ES-I3 (cell line): ENCODE data around the gene ZNF433.
"Not testable (repeated sequence)": the region's sequence is repeated elsewhere in the genome, so short reads cannot be mapped to it uniquely, and the experiment has no call there.

Experiments used
- H3K36me3 ChIP-seq: 2 replicates; pipeline ENCODE4 v1.6.1; 2013; ENCODE audit warnings: mild to moderate bottlenecking, low read length, control low read depth, moderate library complexity; ENCODE audit not compliant: insufficient read depth
- H3K4me1 ChIP-seq: 2 replicates; pipeline ENCODE4 v1.6.1; 2013; ENCODE audit warnings: mild to moderate bottlenecking, control low read depth, low read length; ENCODE audit not compliant: insufficient read depth
- H3K9ac ChIP-seq: 2 replicates; pipeline ENCODE4 v1.6.1; 2013; ENCODE audit warnings: low read depth, mild to moderate bottlenecking, low read length, moderate library complexity
- H3K9me3 ChIP-seq: 2 replicates; pipeline ENCODE4 v1.6.1; 2013; ENCODE audit warnings: mild to moderate bottlenecking, low read length, moderate library complexity; ENCODE audit not compliant: control insufficient read depth, insufficient read depth

Gene ZNF433

GRCh38 chr19:12035220-12036172 is at the start of gene ZNF433:
TSS of gene ZNF433 (minus strand) at chr19:12035679. CDS start at chr19:12035539, 140 bp downstream.
- H3K36me3 ChIP-seq = no peaks in the 10 kb centered on the region
- no peaks in the 10 kb centered on the region for H3K9me3 ChIP-seq
- H3K9ac ChIP-seq = peak within 1 kb of the TSS; percentile 28
- no peaks in the 10 kb centered on the region for H3K4me1 ChIP-seq

DNA sequence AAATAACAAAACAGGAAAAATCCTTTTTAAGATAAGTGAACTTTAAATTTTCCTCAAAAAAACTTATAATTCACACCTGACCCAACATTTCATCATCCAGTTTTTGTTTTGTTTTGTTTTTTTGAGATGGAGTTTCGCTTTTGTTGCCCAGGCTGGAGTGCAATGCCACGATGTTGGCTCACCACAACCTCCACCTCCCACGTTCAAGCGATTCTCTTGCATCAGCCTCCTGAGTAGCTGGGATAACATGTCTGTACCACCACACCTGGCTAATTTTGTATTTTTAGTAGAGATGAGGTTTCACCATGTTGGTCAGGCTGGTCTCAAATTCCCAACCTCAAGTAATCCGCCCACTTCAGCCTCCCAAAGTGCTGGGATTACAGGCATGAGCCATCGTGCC is 47.9 kb upstream of the ZNF433 start:
- not testable (repeated sequence) for H3K4me1 ChIP-seq, H3K9ac ChIP-seq, H3K36me3 ChIP-seq
- peaks cover 15% of the 10 kb centered on the region for H3K9me3 ChIP-seq

DNA sequence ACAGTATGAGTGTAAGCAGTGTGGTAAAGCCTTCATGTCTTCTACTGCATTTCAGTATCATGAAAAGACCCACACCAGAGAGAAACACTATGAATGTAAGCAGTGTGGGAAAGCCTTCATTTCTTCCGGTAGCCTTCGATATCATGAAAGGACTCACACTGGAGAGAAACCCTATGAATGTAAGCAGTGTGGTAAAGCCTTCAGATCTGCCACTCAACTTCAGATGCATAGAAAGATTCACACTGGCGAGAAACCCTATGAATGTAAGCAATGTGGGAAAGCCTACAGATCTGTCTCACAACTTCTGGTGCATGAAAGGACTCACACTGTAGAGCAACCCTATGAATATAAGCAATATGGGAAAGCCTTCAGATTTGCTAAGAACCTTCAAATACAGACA is 41.9 kb upstream of the ZNF433 start:
- peaks cover 13% of the 10 kb centered on the region; the same call in 1 of the 2 replicates for H3K36me3 ChIP-seq
- no peaks in the 10 kb centered on the region for H3K4me1 ChIP-seq
- H3K9me3 ChIP-seq = peaks cover 29% of the 10 kb centered on the region
- no peak overlapping the region for H3K9ac ChIP-seq

DNA sequence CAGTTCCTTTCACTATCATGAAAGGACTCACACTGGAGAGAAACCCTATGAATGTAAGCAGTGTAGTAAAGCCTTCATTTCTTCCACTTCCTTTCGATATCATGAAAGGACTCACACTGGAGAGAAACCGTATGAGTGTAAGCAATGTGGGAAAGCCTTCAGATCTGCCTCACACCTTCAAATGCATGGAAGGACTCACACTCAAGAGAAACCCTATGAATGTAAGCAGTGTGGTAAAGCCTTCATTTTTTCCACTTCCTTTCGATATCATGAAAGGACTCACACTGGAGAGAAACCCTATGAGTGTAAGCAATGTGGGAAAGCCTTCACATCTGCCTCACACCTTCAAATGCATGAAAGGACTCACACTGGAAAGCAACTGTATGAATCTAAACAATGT is 40.9 kb upstream of the ZNF433 start:
- H3K4me1 ChIP-seq, H3K9ac ChIP-seq: not testable (repeated sequence)
- Histone ChIP-seq H3K36me3 (peaks cover 13% of the 10 kb centered on the region; the same call in 1 of the 2 replicates), H3K9me3 (peaks cover 31% of the 10 kb centered on the region)

DNA sequence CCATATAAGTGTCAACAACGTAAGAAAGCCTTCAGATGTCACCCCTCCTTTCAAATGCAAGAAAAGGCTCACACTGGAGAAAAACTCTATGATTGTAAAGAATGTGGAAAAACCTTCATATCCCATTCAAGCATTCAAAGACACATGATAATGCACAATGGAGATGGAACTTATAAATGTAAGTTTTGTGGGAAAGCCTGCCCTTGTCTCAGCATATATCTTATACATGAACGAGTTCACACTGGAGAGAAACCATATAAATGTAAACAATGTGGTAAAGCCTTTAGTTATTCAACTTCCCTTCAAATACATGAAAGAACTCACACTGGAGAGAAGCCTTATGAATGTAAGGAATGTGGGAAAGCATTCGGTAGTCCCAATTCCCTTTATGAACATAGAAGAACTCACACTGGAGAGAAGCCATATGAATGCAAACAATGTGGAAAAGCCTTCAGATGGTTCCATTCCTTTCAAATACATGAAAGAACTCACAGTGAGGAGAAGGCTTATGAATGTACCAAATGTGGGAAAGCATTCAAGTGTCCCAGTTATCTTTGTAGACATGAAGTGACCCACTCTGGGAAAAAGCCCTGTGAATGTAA is 40.2 kb upstream of the ZNF433 start:
- Histone ChIP-seq H3K4me1 (no peaks in the 10 kb centered on the region), H3K9ac (no peak overlapping the region), H3K36me3 (peaks cover 13% of the 10 kb centered on the region; the same call in 1 of the 2 replicates), H3K9me3 (peaks cover 27% of the 10 kb centered on the region)

DNA sequence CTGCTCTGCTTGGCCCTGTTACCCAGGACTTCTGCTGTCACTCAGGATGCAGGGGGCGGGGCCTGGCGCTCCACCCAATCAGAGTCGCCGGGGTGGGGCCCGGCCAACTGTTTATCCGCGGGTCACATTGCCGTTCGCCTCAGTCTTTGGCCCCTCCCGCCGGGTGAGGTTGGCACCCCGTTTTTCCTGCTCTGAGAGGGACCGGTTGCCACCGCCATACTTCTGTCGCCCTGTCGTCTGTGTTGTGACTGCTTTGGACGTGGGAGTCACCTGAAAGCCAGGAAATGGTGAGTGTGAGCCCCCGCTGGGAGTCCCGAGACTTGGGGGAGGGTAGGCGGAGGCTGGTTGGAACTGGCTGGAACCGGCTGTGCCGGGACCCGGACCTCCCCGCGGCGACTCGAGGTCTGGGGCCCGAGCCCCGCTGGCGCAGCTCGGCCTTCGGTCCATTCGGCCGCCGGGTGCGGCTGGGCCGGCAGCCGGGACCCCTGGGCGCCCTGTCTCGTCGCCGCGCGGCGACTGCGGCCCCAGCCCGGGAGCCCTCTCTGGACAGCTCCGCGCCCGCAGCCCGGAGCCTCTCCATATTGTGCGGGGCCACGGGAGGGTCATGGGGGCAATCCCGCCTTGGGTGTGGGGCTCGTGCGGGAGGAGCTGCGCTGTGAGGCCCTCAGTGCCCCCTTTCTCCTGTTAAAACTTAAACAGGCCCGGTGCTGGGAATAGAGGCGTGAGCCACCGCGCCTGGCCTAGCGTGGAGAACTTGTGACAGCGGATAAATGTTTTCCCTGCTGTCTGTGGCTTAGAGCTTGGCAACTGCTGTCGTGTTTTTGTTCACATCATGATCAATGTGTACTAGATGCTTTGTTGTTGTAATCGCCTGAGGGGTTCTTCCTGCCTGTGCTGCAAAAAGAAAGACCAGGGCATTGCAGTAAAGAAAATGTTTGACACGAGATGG is 29.4 kb upstream of the ZNF433 start, which contains the start of gene ZNF844:
TSS of gene ZNF844 (plus strand) at position 142 of the 949 bp plus-strand sequence. CDS start at position 285, 143 bp downstream.
- no peaks in the 10 kb centered on the region for H3K9me3 ChIP-seq
- no peaks in the 10 kb centered on the region for H3K36me3 ChIP-seq
- H3K9ac ChIP-seq = peak within 1 kb of the TSS; percentile 47
- H3K4me1 ChIP-seq = no peaks in the 10 kb centered on the region

DNA sequence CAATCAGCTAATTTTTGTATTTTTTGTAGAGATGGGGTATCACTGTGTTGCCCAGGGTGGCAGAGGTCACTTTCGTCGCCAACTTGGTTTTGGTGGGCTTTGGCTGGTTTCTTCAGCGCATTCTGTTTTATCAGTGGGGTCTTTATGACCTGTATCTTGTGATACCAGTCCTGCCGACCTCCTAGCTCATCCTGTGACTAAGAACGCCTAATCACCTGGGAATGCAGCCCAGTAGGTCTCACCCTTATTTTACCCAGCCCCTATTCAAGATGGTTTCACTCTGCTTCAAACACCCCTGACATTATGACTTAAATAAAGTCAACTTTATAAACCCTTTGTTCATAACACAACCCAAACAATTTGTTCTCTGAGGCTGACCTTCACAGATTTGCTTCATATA is 20.3 kb upstream of the ZNF433 start:
- H3K9ac ChIP-seq = no peak overlapping the region
- H3K4me1 ChIP-seq = no peaks in the 10 kb centered on the region
- H3K9me3 ChIP-seq = no peaks in the 10 kb centered on the region
- no peaks in the 10 kb centered on the region for H3K36me3 ChIP-seq

- H3K9me3 ChIP-seq = no peaks in the 10 kb centered on the region
- H3K36me3 ChIP-seq = no peaks in the 10 kb centered on the region
- H3K9ac ChIP-seq = peak within 1 kb of the TSS; percentile 42
- H3K4me1 ChIP-seq = no peaks in the 10 kb centered on the region
These were observed 17.2 kb upstream of the ZNF433 start, which contains the start of gene ZNF878 for GRCh38 chr19:12052497-12053169. TSS of gene ZNF878 (minus strand) at chr19:12052961. CDS start at chr19:12052801, 160 bp downstream.

GRCh38 chr19:12052091-12052496 is 16.6 kb upstream of the ZNF433 start:
- no peaks in the 10 kb centered on the region for H3K36me3 ChIP-seq
- H3K9me3 ChIP-seq = no peaks in the 10 kb centered on the region
- H3K9ac ChIP-seq = peak overlapping the region; percentile 42
- no peaks in the 10 kb centered on the region for H3K4me1 ChIP-seq

- H3K9ac ChIP-seq = no peak overlapping the region
- no peaks in the 10 kb centered on the region for H3K4me1 ChIP-seq
- H3K36me3 ChIP-seq = no peaks in the 10 kb centered on the region
- peaks cover 12% of the 10 kb centered on the region for H3K9me3 ChIP-seq
These were observed 12.4 kb upstream of the ZNF433 start for GRCh38 chr19:12047868-12048267.

DNA sequence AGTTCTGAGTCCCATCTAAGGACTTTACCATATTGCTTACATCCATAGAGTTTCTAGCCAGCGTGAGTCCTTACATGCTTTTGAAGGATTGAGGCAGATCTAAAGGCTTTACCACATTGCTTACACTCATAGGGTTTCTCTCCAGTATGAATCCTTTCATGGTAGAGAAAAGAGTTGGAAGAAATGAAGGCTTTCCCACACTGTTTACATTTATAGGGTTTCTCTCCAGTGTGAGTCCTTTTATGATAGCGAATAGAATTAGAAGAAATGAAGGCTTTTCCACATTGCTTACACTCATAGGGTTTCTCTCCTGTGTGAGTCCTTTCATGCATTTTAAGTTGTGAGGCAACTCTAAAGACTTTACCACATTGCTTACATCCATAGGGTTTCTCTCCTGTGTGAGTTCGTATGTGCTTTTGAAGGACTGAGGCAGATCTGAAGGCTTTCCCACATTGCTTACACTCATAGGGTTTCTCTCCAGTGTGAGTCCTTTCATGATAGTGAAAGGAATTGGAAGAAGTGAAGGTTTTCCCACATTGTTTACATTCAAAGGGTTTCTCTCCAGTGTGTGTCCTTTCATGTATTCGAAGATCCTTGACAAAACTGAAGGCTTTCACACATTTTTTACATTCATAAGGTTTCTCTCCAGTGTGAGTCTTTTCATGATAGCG is 8.4 kb upstream of the ZNF433 start:
- H3K9me3 ChIP-seq = peaks cover 12% of the 10 kb centered on the region
- H3K9ac ChIP-seq = no peak overlapping the region

DNA sequence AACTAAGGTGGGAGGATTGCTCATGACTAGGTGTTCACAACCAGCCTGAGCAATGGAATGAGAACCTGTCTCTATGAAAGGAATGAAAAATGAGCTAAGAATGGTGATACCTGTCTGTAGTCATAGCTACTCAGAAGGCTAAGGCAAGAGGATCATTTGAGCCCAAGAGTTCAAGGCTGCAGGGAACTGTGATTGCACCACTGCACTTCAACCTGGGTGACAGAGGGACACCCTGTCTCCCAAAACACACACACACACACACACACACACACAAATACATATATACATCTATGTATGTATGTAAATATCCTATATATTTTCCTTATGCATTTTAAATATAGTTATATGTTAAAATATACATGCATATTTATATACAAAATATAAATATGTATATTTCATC is 7.4 kb upstream of the ZNF433 start:
- H3K9me3 ChIP-seq = peaks cover 12% of the 10 kb centered on the region
- H3K36me3 ChIP-seq = no peaks in the 10 kb centered on the region
- no peak overlapping the region for H3K9ac ChIP-seq
- no peaks in the 10 kb centered on the region for H3K4me1 ChIP-seq

More for the DNA sequence above, 8.4 kb upstream of the ZNF433 start:
- Histone ChIP-seq H3K36me3 (no peaks in the 10 kb centered on the region), H3K4me1 (no peaks in the 10 kb centered on the region)

- H3K9ac ChIP-seq = no peak overlapping the region
- no peaks in the 10 kb centered on the region for H3K4me1 ChIP-seq
- H3K9me3 ChIP-seq = no peaks in the 10 kb centered on the region
- no peaks in the 10 kb centered on the region for H3K36me3 ChIP-seq
These were observed 859 bp downstream of the ZNF433 start for GRCh38 chr19:12034620-12035019.
